ENCODE measurements around the gene ZNF385D.
A peak's percentile ranks its signal among the peaks of the same experiment; 100 is the strongest.

ZNF385D gene

GRCh38 chr3:21750831-21751391 is at the start of gene ZNF385D:
Gene ZNF385D, minus strand, starts transcription at chr3:21751210. Its CDS starts 294 bp downstream, at chr3:21750916.
- intact Hi-C loops (cut with DNase I), result loop anchor here (5.0 kb wide), 1 partner anchor 366 kb away; no protein-coding TSS in a partner anchor
- DNase-seq, result peak in 9 of 10 donors; percentile 38 to 93 (median 65)

DNA sequence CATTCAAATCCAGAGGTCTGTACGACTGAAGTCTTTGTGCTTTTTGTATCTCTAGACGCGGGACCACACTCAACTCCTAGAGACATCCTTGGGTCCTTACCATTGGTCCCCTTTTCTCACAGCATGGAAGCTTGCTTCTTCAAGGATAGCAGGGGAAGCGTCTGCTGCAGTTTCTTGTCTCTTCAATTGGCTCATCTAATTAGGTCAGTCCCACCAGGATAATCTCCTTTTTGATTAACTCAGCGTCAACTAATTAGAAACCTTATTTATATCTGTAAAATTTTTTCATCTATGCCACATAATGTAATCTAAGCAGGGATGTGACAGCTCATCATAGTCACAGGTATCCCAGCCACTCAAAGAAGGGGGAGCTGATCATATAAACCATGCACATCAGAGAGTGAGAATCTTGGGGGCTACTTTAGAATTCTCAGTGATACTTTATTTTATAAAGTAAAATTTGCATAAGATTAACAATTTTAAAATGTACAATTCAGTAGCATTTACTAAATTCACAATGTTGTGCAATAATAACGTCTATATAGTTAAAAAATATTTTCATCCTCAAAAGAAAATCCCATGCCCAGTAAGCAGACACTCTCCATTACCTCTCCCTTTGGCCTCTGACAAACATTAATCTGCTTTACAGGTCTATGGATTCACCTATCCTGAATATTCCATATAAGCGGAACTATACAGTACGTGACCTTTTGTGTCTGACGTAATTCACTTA is 47.5 kb upstream of the ZNF385D start:
- intact Hi-C loops (cut with DNase I), result no loop called here

DNA sequence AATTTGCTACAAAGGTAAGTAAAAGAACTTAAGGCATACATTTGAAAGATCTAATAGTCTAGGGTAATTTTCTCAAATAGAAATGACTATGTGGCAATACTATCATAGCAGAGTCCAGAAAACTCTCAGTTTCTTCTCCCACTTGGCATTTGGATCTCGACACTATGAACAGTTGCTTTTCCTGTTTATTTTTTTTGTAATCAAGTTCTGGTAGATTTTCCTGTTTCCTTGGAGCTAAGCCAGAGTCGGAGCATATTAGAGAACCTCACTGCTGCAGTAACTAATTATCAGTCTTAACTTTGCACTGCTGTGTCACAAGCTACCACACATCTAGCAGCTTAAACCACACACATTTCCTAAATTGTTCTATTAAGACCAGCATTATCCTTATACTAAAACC is 44.9 kb upstream of the ZNF385D start:
- intact Hi-C loops (cut with DNase I), result no loop called here
- no peak for DNase-seq

More for the DNA sequence above, 47.5 kb upstream of the ZNF385D start:
- no peak for DNase-seq

GRCh38 chr3:21795152-21795837 is 44.3 kb upstream of the ZNF385D start:
- intact Hi-C loops (cut with DNase I), result no loop called here
- DNase-seq, result peak in 1 of 10 donors; percentile 43

DNA sequence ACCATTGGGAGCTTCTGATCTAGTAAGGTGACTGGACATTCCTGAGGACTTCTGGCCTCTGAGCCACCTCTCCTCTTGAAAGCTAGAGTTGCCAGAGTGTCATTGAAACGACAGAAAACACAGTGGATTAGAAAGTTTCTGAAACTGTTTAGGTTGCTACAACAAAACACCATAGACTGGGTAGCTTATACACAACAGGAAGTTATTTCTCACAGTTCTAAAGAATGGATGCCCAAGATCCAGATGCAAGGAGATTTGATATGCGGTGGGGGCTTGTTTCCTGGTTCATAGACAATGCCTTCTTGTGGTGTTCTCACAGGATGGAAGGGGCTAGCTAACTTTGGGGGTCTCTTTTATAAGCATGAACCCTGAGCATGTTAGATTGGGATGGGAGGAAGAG is 43.3 kb upstream of the ZNF385D start:
- no peak for DNase-seq
- intact Hi-C loops (cut with DNase I), result no loop called here

GRCh38 chr3:21792176-21792575 is 41.2 kb upstream of the ZNF385D start:
- no peak for DNase-seq
- intact Hi-C loops (cut with DNase I), result no loop called here

DNA sequence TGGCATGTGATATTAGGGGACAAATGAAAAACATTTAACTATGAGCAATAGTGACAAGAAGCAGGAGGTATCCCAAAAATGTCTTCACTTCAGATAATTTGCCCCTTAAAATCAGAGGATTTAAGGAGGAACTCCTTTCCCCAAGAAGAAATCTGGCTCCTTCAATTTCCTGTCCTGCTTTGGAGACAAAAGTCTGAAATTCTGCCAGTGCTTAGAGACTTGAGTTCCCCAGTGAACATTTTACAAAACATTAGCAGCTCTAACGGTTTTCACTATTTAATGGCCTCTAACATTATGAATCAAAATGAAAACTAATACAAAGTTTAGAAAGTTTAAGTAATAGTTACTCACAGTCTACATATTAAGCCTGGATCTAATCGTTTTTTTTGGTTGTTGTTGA is 40.3 kb upstream of the ZNF385D start:
- DNase-seq, result no peak
- intact Hi-C loops (cut with DNase I), result no loop called here

DNA sequence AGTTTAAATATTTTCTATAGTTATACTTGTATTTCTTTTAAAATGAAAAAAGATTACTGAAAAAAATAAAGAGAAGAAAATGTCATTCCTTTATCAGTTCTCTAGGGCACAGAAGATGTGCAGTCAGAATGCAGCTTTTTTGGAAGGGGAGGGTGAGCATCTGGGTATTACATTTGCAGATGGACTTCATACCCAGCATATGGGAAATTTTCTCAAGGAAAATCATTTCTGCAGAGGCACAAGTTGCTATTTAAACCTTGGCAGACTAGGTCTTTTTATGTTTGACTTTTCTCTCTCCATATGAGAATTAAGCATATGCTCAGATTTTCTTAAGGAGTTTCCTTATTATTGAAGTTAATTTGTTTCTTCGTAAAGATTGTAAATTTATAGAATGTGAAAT is 39.5 kb upstream of the ZNF385D start:
- intact Hi-C loops (cut with DNase I), result no loop called here
- DNase-seq, result no peak

DNA sequence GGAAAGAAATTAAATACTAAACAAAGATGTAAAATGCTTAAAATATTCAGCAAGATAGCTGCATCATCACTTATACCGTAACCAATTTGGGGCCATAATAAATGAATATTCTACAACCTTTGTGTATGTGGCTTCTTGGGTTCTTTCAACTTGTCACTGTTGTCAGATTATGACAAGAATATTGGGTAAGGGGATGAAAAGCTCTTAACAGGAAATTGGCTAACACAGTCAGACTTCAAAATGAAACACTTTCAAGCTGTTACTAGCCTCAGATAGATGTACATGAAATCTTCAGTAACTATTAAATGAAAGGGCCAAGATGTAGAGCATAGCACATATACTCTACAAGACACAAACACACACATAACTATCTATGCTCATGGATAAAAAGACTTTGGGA is 38.7 kb upstream of the ZNF385D start:
- DNase-seq, result no peak
- intact Hi-C loops (cut with DNase I), result no loop called here

DNA sequence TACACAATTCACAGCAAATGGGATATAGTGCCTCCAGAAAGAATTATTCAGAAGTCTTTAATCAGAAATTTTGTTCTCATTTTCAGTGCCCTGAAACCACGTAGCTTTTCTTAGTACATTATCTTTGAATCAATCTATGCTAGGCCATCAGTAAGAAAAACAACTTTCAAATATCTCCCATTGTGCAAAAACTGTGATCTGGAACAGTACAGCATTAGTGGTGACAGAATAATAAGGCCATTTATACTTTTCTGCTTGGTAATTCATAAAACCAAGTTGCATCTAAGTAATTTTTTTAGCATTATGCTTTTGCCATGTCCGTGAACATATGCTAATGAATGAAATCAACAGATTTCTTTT is 35.4 kb upstream of the ZNF385D start:
- intact Hi-C loops (cut with DNase I), result no loop called here
- no peak for DNase-seq

DNA sequence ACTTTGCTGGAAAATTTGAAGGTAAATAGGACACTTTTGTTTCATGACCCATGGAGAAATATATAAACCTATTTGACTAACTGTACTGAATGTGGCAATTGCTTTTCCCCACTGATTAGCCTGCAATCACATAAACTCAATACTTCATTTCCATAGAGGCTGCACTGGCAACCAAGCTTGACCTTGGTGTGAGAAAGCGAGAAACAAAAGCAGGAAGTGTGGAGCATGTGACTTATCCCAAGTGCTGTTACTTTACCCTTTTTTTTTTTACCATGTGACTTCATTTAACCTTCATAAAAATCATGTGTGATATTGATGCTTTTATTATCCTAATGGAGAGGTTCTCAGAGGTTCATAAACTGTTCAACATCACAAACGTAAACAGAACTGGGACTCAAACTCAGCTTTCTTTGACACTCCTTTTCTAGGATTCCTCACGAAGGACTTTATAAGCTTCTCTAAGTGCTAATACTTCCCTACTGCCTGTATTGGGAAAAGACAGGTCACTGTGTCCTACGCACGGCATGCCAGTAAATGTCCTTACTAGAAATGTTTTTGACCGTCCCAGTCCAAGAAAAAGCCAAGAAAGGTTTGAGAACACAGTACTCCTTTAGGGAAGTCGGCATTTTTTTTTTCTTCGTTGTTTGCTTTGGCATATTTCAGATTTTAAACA is 34.9 kb upstream of the ZNF385D start:
- intact Hi-C loops (cut with DNase I), result no loop called here
- DNase-seq, result no peak

GRCh38 chr3:21783839-21784238 is 32.8 kb upstream of the ZNF385D start:
- intact Hi-C loops (cut with DNase I), result no loop called here
- no peak for DNase-seq

GRCh38 chr3:21781355-21781754 is 30.3 kb upstream of the ZNF385D start:
- intact Hi-C loops (cut with DNase I), result no loop called here
- DNase-seq, result no peak

GRCh38 chr3:21779909-21780308 is 28.9 kb upstream of the ZNF385D start:
- intact Hi-C loops (cut with DNase I), result no loop called here

GRCh38 chr3:21778715-21779114 is 27.7 kb upstream of the ZNF385D start:
- intact Hi-C loops (cut with DNase I), result no loop called here
- no peak for DNase-seq

More at GRCh38 chr3:21779909-21780308, 28.9 kb upstream of the ZNF385D start:
- DNase-seq, result no peak

- DNase-seq, result no peak
- intact Hi-C loops (cut with DNase I), result no loop called here
Measured at GRCh38 chr3:21777821-21778220, 26.8 kb upstream of the ZNF385D start.

DNA sequence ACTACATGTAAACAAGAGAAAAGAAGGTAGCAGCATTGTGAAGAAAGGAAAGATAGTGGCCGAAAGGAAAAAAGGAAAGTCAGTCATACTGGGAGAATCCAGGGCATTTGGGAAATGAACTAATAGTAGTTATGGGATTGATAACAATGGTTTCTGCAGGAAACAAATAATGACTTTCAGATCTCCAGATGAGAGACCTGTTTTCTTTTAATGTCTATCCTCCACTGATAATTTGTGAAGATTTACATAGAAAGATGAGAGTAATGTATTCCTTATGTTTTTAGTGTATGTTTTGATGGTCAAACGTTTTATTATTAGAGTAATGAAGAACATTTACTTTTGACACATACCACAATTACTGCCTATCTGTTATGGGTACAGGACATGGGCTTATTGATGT is 15.0 kb upstream of the ZNF385D start:
- DNase-seq, result no peak
- intact Hi-C loops (cut with DNase I), result no loop called here

- DNase-seq, result no peak
- intact Hi-C loops (cut with DNase I), result no loop called here
Measured at GRCh38 chr3:21755896-21756295, 4.9 kb upstream of the ZNF385D start.

DNA sequence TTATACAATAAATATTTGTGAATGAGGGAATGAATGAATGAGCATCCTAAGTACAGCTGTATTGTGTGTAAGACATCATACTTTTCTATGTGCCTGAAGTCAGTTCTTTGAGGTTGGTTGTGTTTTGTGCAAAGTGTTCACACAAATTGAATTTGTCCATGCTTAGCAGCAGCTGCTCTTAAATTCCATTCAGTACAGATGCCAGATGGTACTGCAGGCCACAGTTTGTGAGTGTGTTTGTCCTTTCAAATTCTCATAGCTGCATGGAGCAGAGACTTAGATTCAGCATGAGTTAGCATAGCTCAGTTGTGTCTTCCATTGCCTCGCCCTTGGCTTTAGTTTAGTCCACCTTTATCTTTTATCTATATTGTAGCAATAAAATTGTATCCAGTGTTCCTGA is 3.8 kb upstream of the ZNF385D start:
- no peak for DNase-seq
- intact Hi-C loops (cut with DNase I), result loop anchor here (5.0 kb wide), 1 partner anchor 362 kb away; no protein-coding TSS in a partner anchor

DNA sequence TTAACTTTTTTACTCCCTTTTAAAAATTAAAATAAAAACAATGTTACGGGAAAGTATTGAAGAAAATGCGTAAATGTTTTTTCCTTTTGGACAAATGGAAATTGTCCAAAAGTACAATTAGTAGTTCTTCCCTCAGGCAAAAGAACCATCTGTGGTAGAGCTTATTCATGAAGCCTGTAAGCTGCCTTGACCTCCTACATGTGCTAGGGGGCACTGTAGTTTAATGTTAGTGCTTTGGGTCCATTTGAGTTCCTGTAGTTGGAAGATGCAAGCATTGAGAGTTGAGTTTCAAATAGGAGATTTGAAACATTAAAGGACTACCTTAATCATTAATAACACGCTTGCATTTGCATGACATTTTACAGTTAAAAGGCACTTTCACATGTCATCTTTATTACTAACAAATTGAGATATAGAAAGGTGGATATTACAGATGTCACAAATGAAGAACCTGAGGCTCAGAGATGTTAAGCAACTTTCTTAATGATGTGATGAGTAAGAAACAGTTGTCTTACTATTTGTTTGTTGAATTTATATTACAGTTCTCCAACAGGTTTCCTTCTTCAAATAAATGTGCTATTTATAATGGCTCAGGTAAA is 1.8 kb upstream of the ZNF385D start:
- DNase-seq, result no peak
- intact Hi-C loops (cut with DNase I), result loop anchor here (2.0 to 5.0 kb wide), 2 partner anchors 142 to 364 kb away; no protein-coding TSS in a partner anchor

DNA sequence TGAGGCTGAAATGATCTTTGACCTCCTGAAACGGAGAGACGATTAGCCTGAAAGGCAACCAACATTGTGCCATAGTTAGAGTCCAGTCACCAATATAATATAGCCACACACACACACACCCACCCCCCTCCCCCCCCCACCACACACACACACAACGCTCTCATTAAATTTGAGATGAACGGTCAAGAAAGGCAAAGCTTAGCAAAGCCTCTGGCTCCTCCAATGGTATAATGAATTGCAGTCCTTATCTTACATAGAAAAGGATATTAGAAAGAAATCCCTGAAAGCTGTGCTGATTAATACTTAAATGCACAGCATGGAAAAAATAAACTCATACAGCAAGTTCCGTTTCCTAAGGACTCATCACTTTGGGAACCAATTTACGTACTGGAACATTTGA is 876 bp upstream of the ZNF385D start:
- intact Hi-C loops (cut with DNase I), result loop anchor here (2.0 to 5.0 kb wide), 2 partner anchors 143 to 365 kb away; no protein-coding TSS in a partner anchor
- DNase-seq, result no peak

Data from posterior cingulate gyrus (tissue), 11 donors.